CD8-positive, alpha-beta memory T cell (primary cell): ENCODE results near the gene ADAMTSL1. TPM values are rescaled to one million over a fixed set of nuclear protein-coding genes. Genes with fewer than 3 reads are reported as not detected.

Experiments
- CTCF ChIA-PET: fragments of 350-600 bp; sonication (Branson Sonifier 250); formaldehyde crosslinking; loops from one replicate; lab custom pipeline; 2021; ENCODE audit warnings: antibody characterized with exemption; lab: Charles Lee
- POLR2A ChIA-PET: fragments of 350-600 bp; sonication (Branson Sonifier 250); formaldehyde crosslinking; loops from one replicate; lab custom pipeline; 2021; ENCODE audit warnings: antibody characterized with exemption; lab: Charles Lee
- DNase-seq, 5 donors: peaks; one replicate each; pipeline versions ENCODE4 v3.0.0 to v3.0.0-alpha.2; 2020 to 2022; ENCODE audit warnings: mixed read lengths in 1 of 5
- H3K27ac ChIP-seq: one replicate; pipeline ENCODE4 v1.7.0; 2013; ENCODE audit warnings: low read depth, mild to moderate bottlenecking, low read length, moderate library complexity
- H3K27me3 ChIP-seq: 2 replicates; pipeline ENCODE4 v1.7.0; 2013; ENCODE audit warnings: low read length, mild to moderate bottlenecking; ENCODE audit not compliant: insufficient read depth, poor library complexity, severe bottlenecking
- H3K36me3 ChIP-seq: 2 replicates; pipeline ENCODE4 v1.7.0; 2013; ENCODE audit warnings: mild to moderate bottlenecking, low read length, moderate library complexity; ENCODE audit not compliant: insufficient read depth
- H3K4me1 ChIP-seq: 2 replicates; pipeline ENCODE4 v1.7.0; 2013; ENCODE audit warnings: mild to moderate bottlenecking, low read length, moderate library complexity; ENCODE audit not compliant: insufficient read depth
- H3K4me3 ChIP-seq: 2 replicates; pipeline ENCODE4 v1.7.0; 2013; ENCODE audit warnings: mild to moderate bottlenecking, low read length
- H3K9me3 ChIP-seq: 2 replicates; pipeline ENCODE4 v1.7.0; 2013; ENCODE audit warnings: mild to moderate bottlenecking, low read length
- H3K27ac Mint-ChIP-seq, 8 donors: one replicate each; pipeline ENCODE4 v1.8.0; 2020 to 2021; ENCODE audit warnings: mixed read lengths in 8 of 8, mild to moderate bottlenecking in 6 of 8, inconsistent platforms in 3 of 8, moderate library complexity in 3 of 8
- H3K27me3 Mint-ChIP-seq, 2 donors: one replicate each; pipeline ENCODE4 v1.8.0; 2020 to 2021; ENCODE audit warnings: mixed read lengths in 2 of 2, mild to moderate bottlenecking in 1 of 2, moderate library complexity in 1 of 2
- H3K36me3 Mint-ChIP-seq, 3 donors: one replicate each; pipeline ENCODE4 v1.8.0; 2020 to 2021; ENCODE audit warnings: mixed read lengths in 3 of 3, inconsistent platforms in 1 of 3, mild to moderate bottlenecking in 1 of 3
- H3K4me1 Mint-ChIP-seq, 3 donors: one replicate each; pipeline ENCODE4 v1.8.0; 2020 to 2021; ENCODE audit warnings: mixed read lengths in 3 of 3, inconsistent platforms in 1 of 3, mild to moderate bottlenecking in 1 of 3
- H3K4me3 Mint-ChIP-seq, 7 donors: one replicate each; pipeline ENCODE4 v1.8.0; 2020 to 2021; ENCODE audit warnings: mixed read lengths in 7 of 7, mild to moderate bottlenecking in 6 of 7, moderate library complexity in 4 of 7, inconsistent platforms in 2 of 7
- H3K9me3 Mint-ChIP-seq, 5 donors: one replicate each; pipeline ENCODE4 v1.8.0; 2020 to 2022; ENCODE audit warnings: mixed read lengths in 5 of 5, mild to moderate bottlenecking in 3 of 5, moderate library complexity in 2 of 5, inconsistent platforms in 1 of 5
- polyA plus RNA-seq: library from polyadenylated mRNA; unstranded; fragments of 300-500 nt; fragmentation: Illumina TruSeq; gene quantifications from one replicate; pipeline ENCODE4 v1.2.3, GENCODE V29; 2021
- total RNA-seq, 2 experiments: library from RNA; stranded (reverse); gene quantifications; one replicate each; pipeline ENCODE4 v1.2.3, GENCODE V29; 2021

ADAMTSL1 gene
- total and polyA plus RNA-seq, 3 experiments from 2014 or later = not detected

DNA sequence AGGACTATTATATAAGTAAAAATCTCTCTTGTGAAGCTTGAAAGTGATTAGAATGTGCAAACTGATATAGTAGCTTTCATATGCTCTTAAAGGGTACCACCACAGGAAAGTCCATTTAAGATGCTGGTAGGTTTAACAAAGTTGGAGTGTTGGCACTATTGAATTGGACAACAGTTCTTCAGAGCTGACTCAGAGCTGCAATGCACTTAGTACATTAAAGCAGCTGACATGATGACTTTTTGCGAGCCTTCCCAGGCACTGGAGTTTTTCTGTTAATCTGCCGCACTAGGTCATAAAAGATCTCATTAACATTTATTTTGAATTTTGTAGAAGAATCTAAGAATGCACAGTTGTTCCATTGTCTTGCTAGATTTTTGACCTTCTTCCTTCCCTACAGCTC lies 243.8 kb downstream of the ADAMTSL1 start:
- H3K36me3 ChIP-seq = no peaks in the 10 kb centered on the region
- no peaks in the 10 kb centered on the region for H3K27me3 Mint-ChIP-seq
- no peak overlapping the region for H3K27ac ChIP-seq
- no peak overlapping the region for H3K27ac Mint-ChIP-seq
- no peak overlapping the region for H3K4me3 ChIP-seq
- H3K4me1 ChIP-seq = no peaks in the 10 kb centered on the region
- DNase-seq = no peak
- H3K4me1 Mint-ChIP-seq = no peaks in the 10 kb centered on the region
- H3K9me3 ChIP-seq = no peaks in the 10 kb centered on the region
- H3K4me3 Mint-ChIP-seq = no peak overlapping the region
- no peaks in the 10 kb centered on the region for H3K27me3 ChIP-seq
- no peaks in the 10 kb centered on the region for H3K36me3 Mint-ChIP-seq
- ChIA-PET POLR2A (no interaction called here), CTCF (no interaction called here)
- no peaks in the 10 kb centered on the region for H3K9me3 Mint-ChIP-seq

DNA sequence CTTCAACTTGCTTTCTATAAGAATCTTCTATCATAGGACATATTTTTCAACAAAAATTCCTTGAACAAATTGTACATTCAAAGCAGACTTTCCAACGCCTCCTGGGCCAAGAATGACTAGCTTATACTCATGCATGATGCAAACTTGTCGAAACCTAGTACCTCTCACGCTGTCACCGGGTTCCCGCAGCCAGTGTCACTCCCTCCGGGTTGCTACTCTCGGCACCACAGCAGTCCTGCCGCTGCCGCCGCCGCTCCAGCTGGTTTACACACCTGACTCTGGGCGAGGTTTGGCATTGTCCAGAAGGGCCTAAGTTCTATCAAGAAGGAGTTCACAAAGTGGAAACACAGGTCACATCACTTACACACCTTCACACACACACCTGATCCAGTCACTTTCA lies 244.4 kb downstream of the ADAMTSL1 start:
- no peak overlapping the region for H3K4me3 ChIP-seq
- CTCF ChIA-PET = no interaction called here

GRCh38 chr9:18718932-18719331 lies 245.0 kb downstream of the ADAMTSL1 start:
- DNase-seq = no peak
- Histone ChIP-seq H3K27me3 (no peaks in the 10 kb centered on the region), H3K9me3 (no peaks in the 10 kb centered on the region), H3K27ac (no peak overlapping the region), H3K4me3 (no peak overlapping the region), H3K36me3 (no peaks in the 10 kb centered on the region), H3K4me1 (no peaks in the 10 kb centered on the region)
- Mint-ChIP-seq H3K36me3 (no peaks in the 10 kb centered on the region), H3K27me3 (peaks cover 0 to 5% of the 10 kb centered on the region in 2 donors), H3K4me1 (no peaks in the 10 kb centered on the region), H3K27ac (no peak overlapping the region), H3K9me3 (peaks cover 0 to 2% (median 0%) of the 10 kb centered on the region in 5 donors), H3K4me3 (no peak overlapping the region)
- POLR2A ChIA-PET = no interaction called here
- CTCF ChIA-PET = no interaction called here

More for the DNA sequence above, 244.4 kb downstream of the ADAMTSL1 start:
- no peak overlapping the region for H3K27ac Mint-ChIP-seq
- Histone ChIP-seq H3K27me3 (no peaks in the 10 kb centered on the region), H3K27ac (no peak overlapping the region), H3K9me3 (no peaks in the 10 kb centered on the region), H3K4me1 (no peaks in the 10 kb centered on the region), H3K36me3 (no peaks in the 10 kb centered on the region)
- H3K4me3 Mint-ChIP-seq = no peak overlapping the region
- peaks cover 0 to 3% of the 10 kb centered on the region in 2 donors for H3K27me3 Mint-ChIP-seq
- H3K36me3 Mint-ChIP-seq = no peaks in the 10 kb centered on the region
- H3K4me1 Mint-ChIP-seq = no peaks in the 10 kb centered on the region
- H3K9me3 Mint-ChIP-seq = peaks cover 0 to 2% (median 0%) of the 10 kb centered on the region in 5 donors
- POLR2A ChIA-PET = no interaction called here
- DNase-seq = no peak

DNA sequence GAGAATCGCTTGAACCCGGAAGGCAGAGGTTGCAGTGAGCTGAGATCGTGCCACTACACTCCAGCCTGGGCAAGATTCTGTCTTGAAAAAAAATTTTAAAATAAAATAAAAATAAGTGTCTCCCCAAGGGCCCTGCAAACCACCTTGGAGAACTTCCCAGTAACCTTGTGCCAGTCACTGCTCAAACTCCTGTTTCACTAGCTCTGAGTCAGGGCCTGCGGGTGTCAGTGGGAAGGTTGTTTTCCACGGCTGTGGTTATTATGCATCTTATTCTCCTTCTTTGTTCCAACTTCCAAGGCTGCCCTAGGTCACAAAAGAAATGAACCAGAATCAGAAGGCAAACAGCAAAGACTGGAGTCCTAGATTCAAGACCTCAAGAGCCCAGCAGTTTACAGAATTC lies 246.7 kb downstream of the ADAMTSL1 start:
- DNase-seq = no peak
- Mint-ChIP-seq H3K4me3 (no peak overlapping the region), H3K27ac (no peak overlapping the region), H3K27me3 (peaks cover 5 to 6% of the 10 kb centered on the region in 2 donors), H3K4me1 (no peaks in the 10 kb centered on the region), H3K9me3 (peaks cover 0 to 2% (median 0%) of the 10 kb centered on the region in 5 donors), H3K36me3 (no peaks in the 10 kb centered on the region)
- Histone ChIP-seq H3K27me3 (no peaks in the 10 kb centered on the region), H3K4me1 (no peaks in the 10 kb centered on the region), H3K27ac (no peak overlapping the region), H3K36me3 (no peaks in the 10 kb centered on the region), H3K9me3 (no peaks in the 10 kb centered on the region), H3K4me3 (no peak overlapping the region)
- POLR2A ChIA-PET = no interaction called here
- CTCF ChIA-PET = no interaction called here

- Mint-ChIP-seq H3K27me3 (peaks cover 5 to 6% of the 10 kb centered on the region in 2 donors), H3K27ac (no peak overlapping the region), H3K4me3 (no peak overlapping the region), H3K9me3 (peaks cover 0 to 2% (median 0%) of the 10 kb centered on the region in 5 donors), H3K36me3 (no peaks in the 10 kb centered on the region), H3K4me1 (no peaks in the 10 kb centered on the region)
- peak in 1 of 5 donors; percentile 41 for DNase-seq
- ChIA-PET CTCF (no interaction called here), POLR2A (no interaction called here)
- Histone ChIP-seq H3K9me3 (no peaks in the 10 kb centered on the region), H3K4me1 (no peaks in the 10 kb centered on the region), H3K36me3 (no peaks in the 10 kb centered on the region), H3K27me3 (no peaks in the 10 kb centered on the region), H3K27ac (no peak overlapping the region), H3K4me3 (no peak overlapping the region)
Measured at GRCh38 chr9:18721267-18721994, 247.5 kb downstream of the ADAMTSL1 start.

GRCh38 chr9:18721995-18722310 lies 248.0 kb downstream of the ADAMTSL1 start:
- CTCF ChIA-PET = no interaction called here
- no peak for DNase-seq
- no peak overlapping the region for H3K4me3 ChIP-seq
- H3K4me3 Mint-ChIP-seq = no peak overlapping the region
- H3K4me1 ChIP-seq = no peaks in the 10 kb centered on the region
- H3K9me3 Mint-ChIP-seq = peaks cover 0 to 2% (median 0%) of the 10 kb centered on the region in 5 donors
- no peak overlapping the region for H3K27ac ChIP-seq
- H3K36me3 ChIP-seq = no peaks in the 10 kb centered on the region
- POLR2A ChIA-PET = no interaction called here
- H3K36me3 Mint-ChIP-seq = no peaks in the 10 kb centered on the region
- no peaks in the 10 kb centered on the region for H3K27me3 ChIP-seq
- no peaks in the 10 kb centered on the region for H3K4me1 Mint-ChIP-seq
- H3K27ac Mint-ChIP-seq = no peak overlapping the region
- H3K27me3 Mint-ChIP-seq = peaks cover 5 to 6% of the 10 kb centered on the region in 2 donors
- no peaks in the 10 kb centered on the region for H3K9me3 ChIP-seq

GRCh38 chr9:18722882-18723281 lies 248.9 kb downstream of the ADAMTSL1 start:
- Mint-ChIP-seq H3K9me3 (peaks cover 0 to 2% (median 0%) of the 10 kb centered on the region in 5 donors), H3K27me3 (peaks cover 5 to 6% of the 10 kb centered on the region in 2 donors), H3K4me3 (no peak overlapping the region), H3K36me3 (no peaks in the 10 kb centered on the region), H3K4me1 (no peaks in the 10 kb centered on the region), H3K27ac (no peak overlapping the region)
- no peaks in the 10 kb centered on the region for H3K27me3 ChIP-seq
- H3K9me3 ChIP-seq = no peaks in the 10 kb centered on the region
- no peaks in the 10 kb centered on the region for H3K4me1 ChIP-seq
- CTCF ChIA-PET = no interaction called here
- no peak overlapping the region for H3K4me3 ChIP-seq
- POLR2A ChIA-PET = no interaction called here
- H3K36me3 ChIP-seq = no peaks in the 10 kb centered on the region
- no peak overlapping the region for H3K27ac ChIP-seq
- no peak for DNase-seq

DNA sequence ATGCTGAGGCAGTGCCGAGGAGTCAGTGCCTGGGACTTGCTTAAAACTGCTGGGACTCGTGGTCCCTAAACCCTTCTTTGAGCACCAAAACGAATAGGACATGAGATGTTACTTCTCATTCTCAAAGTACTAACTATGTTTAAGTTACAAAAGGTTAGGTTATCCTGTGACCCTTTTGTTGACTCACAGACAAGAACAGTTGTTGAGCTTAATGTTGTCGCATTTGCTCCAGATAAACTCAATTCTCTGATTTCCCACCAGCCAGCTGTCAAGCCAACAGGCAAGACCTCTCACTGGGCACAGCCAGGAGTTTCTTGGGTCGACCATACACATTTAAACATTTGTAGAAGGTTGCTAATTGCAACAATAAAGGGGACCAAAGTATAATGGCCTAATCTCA lies 249.4 kb downstream of the ADAMTSL1 start:
- no peak overlapping the region for H3K27ac Mint-ChIP-seq

More for the DNA sequence above, 249.4 kb downstream of the ADAMTSL1 start:
- Mint-ChIP-seq H3K36me3 (no peaks in the 10 kb centered on the region), H3K4me3 (no peak overlapping the region), H3K4me1 (no peaks in the 10 kb centered on the region), H3K9me3 (peaks cover 0 to 2% (median 0%) of the 10 kb centered on the region in 5 donors), H3K27me3 (peaks cover 5 to 6% of the 10 kb centered on the region in 2 donors)
- Histone ChIP-seq H3K4me3 (no peak overlapping the region), H3K4me1 (no peaks in the 10 kb centered on the region), H3K9me3 (no peaks in the 10 kb centered on the region), H3K27ac (no peak overlapping the region), H3K36me3 (no peaks in the 10 kb centered on the region), H3K27me3 (no peaks in the 10 kb centered on the region)
- CTCF ChIA-PET = no interaction called here
- no peak for DNase-seq
- POLR2A ChIA-PET = no interaction called here
